ENCODE data around the gene SLC6A8. TPM values are rescaled to one million over a fixed set of nuclear protein-coding genes. Genes with fewer than 3 reads are reported as not detected.
"Not testable (repeated sequence)": the region's sequence is repeated elsewhere in the genome, so short reads cannot be mapped to it uniquely, and the experiment has no call there.

SLC6A8 gene
- total and polyA plus RNA-seq, 11 donors = 113 to 241 (median 179) TPM

GRCh38 chrX:153673428-153674218 lies 14.1 kb upstream of the SLC6A8 start, which contains the start of gene PNCK:
Gene PNCK, minus strand, starts transcription at chrX:153673813. Its CDS starts 737 bp downstream, at chrX:153673076.
- ATAC-seq = peak in 1 of 4 donors; percentile 39
- no peaks in the 10 kb centered on the region for H3K9me3 ChIP-seq
- peaks cover 0 to 28% (median 0%) of the 10 kb centered on the region in 9 donors for H3K27me3 ChIP-seq
- WGBS, 4 donors = 8 to 50% (median 27%) methylated on average over 38 to 98 of the region's 98 CpGs
- no peaks in the 10 kb centered on the region for H3K4me1 ChIP-seq
- DNase-seq = peak in 1 of 5 donors; percentile 29
- peak within 1 kb of the TSS in 1 of 12 donors; percentile 31 for H3K4me3 ChIP-seq
- no peak for TF ChIP-seq CTCF (IDR thresholded peaks at IDR 0.05)
- TF ChIP-seq POLR2A (IDR thresholded peaks at IDR 0.05) = no peak
- H3K27ac ChIP-seq = peak within 1 kb of the TSS in 1 of 12 donors; percentile 63
- H3K36me3 ChIP-seq = no peaks in the 10 kb centered on the region
- intact Hi-C loops (cut with DNase I) = no loop called here

GRCh38 chrX:153674219-153674851 lies 13.4 kb upstream of the SLC6A8 start:
- Histone ChIP-seq H3K9me3 (no peaks in the 10 kb centered on the region), H3K4me1 (no peaks in the 10 kb centered on the region), H3K4me3 (no peak overlapping the region), H3K27me3 (peaks cover 0 to 27% (median 0%) of the 10 kb centered on the region in 9 donors), H3K27ac (no peak overlapping the region), H3K36me3 (no peaks in the 10 kb centered on the region)
- WGBS, 4 donors = 77 to 84% (median 81%) methylated on average over 27 of the region's 27 CpGs
- DNase-seq = peak in 1 of 5 donors; percentile 22
- TF ChIP-seq POLR2A (IDR thresholded peaks at IDR 0.05) (no peak), CTCF (IDR thresholded peaks at IDR 0.05) (no peak)
- ATAC-seq = no peak
- intact Hi-C loops (cut with DNase I) = no loop called here

- H3K4me1 ChIP-seq = no peaks in the 10 kb centered on the region
- ATAC-seq = no peak
- H3K4me3 ChIP-seq = no peak overlapping the region
- TF ChIP-seq POLR2A (IDR thresholded peaks at IDR 0.05) (no peak), CTCF (IDR thresholded peaks at IDR 0.05) (no peak)
- H3K9me3 ChIP-seq = peaks cover 0 to 4% (median 0%) of the 10 kb centered on the region in 12 donors
- H3K27ac ChIP-seq = no peak overlapping the region
- DNase-seq = peak in 1 of 5 donors; percentile 23
- peaks cover 0 to 22% (median 0%) of the 10 kb centered on the region in 9 donors for H3K27me3 ChIP-seq
- H3K36me3 ChIP-seq = no peaks in the 10 kb centered on the region
- intact Hi-C loops (cut with DNase I) = loop anchor here in 1 of 10 donors (1.0 kb wide), 1 partner anchor 51 kb away; no protein-coding TSS in a partner anchor
- WGBS, 4 donors = 65 to 80% (median 76%) methylated on average over 11 to 12 of the region's 12 CpGs
Observed at GRCh38 chrX:153681175-153681574, 6.6 kb upstream of the SLC6A8 start.

- H3K9me3 ChIP-seq; H3K4me1 ChIP-seq; H3K4me3 ChIP-seq; H3K36me3 ChIP-seq; ATAC-seq; intact Hi-C loops (cut with DNase I); H3K27ac ChIP-seq: not testable (repeated sequence)
- H3K27me3 ChIP-seq = peaks cover 0 to 18% (median 0%) of the 10 kb centered on the region in 9 donors
- 93 to 98% (median 95%) methylated on average over 8 of the region's 8 CpGs for WGBS, 4 donors
- peak in 1 of 5 donors; percentile 6 for DNase-seq
Observed at GRCh38 chrX:153683486-153683885, 4.2 kb upstream of the SLC6A8 start.

All from heart left ventricle (tissue), 16 donors.